Kidney (tissue), 14 donors: ENCODE results near the gene MAPT. TPM values are rescaled to one million over a fixed set of nuclear protein-coding genes. Genes with fewer than 3 reads are reported as not detected.

Experiments
- DNase-seq, 5 donors: peaks; one replicate each; pipeline ENCODE4 v3.0.0-alpha.2; 2013 to 2020
- FAIRE-seq: peaks from 2 replicates; lab custom pipeline; 2012; peaks lifted over from hg19 to GRCh38; lab: Jason Lieb, UNC
- H3K27ac ChIP-seq, 2 donors: one replicate each; pipeline ENCODE4 v1.7.0; 2013; ENCODE audit warnings: low read depth in 2 of 2, low read length in 2 of 2, inconsistent platforms in 1 of 2
- H3K27me3 ChIP-seq: one replicate; pipeline ENCODE4 v1.7.1; 2013; ENCODE audit warnings: low read length, inconsistent platforms; ENCODE audit not compliant: control insufficient read depth, insufficient read depth
- H3K36me3 ChIP-seq, 3 donors: one replicate each; pipeline versions ENCODE4 v1.7.0 to v1.7.1; 2013; ENCODE audit warnings: low read length in 3 of 3, control low read depth in 1 of 3, inconsistent platforms in 1 of 3; ENCODE audit not compliant: insufficient read depth in 3 of 3, control insufficient read depth in 2 of 3
- H3K4me1 ChIP-seq, 3 donors: one replicate each; pipeline versions ENCODE4 v1.7.0 to v1.7.1; 2013; ENCODE audit warnings: low read length in 3 of 3, inconsistent platforms in 1 of 3, low read depth in 1 of 3; ENCODE audit not compliant: control insufficient read depth in 2 of 3, insufficient read depth in 2 of 3
- H3K4me3 ChIP-seq, 3 donors: one replicate each; pipeline versions ENCODE4 v1.7.0 to v1.8.1; 2013; ENCODE audit warnings: low read length in 3 of 3, control low read depth in 1 of 3, inconsistent platforms in 1 of 3
- H3K9ac ChIP-seq, 3 donors: one replicate each; pipeline versions ENCODE4 v1.7.0 to v1.7.1; 2013; ENCODE audit warnings: low read length in 3 of 3, control low read depth in 1 of 3, inconsistent platforms in 1 of 3
- H3K9me3 ChIP-seq, 3 donors: one replicate each; pipeline versions ENCODE4 v1.7.0 to v1.7.1; 2013; ENCODE audit warnings: low read length in 3 of 3, control low read depth in 1 of 3, inconsistent platforms in 1 of 3; ENCODE audit not compliant: control insufficient read depth in 2 of 3, insufficient read depth in 1 of 3
- CTCF ChIP-seq: IDR thresholded peaks from 3 replicates; pipeline ENCODE4 v1.5.1; 2012; ENCODE audit warnings: mild to moderate bottlenecking, moderate library complexity, borderline replicate concordance; ENCODE audit not compliant: insufficient read depth; ENCODE audit errors: extremely low read depth
- intact Hi-C: fragments of 100-400 bp; cut with DNase I; formaldehyde crosslinking; loops from one replicate; pipeline ENCODE4 v1.11.1; 2022
- polyA plus RNA-seq: library from polyadenylated mRNA; stranded (reverse); fragments of 350-450 nt; fragmentation: Illumina TruSeq; extraction: RNeasy Lipid Tissue Mini Kit (QIAGEN cat#74804); gene quantifications from one replicate; pipeline ENCODE4 v1.2.3, GENCODE V29; 2014; ENCODE audit warnings: low read depth, low replicate concordance; ENCODE audit not compliant: insufficient read depth
- total RNA-seq: library from RNA; stranded (reverse); fragmentation: NEBNext Ultra II Directional; extraction: Animal tissue kit (Norgen Biotek cat#: 25700); gene quantifications from one replicate; pipeline ENCODE4 v1.2.1, GENCODE V29; 2021
- donor health status: control.
- donor health status: control.
- donor health status: control.
- donor health status: control.
- donor health status: control.
- donor health status: DM: yes; HTN: yes; CAD: no.
- donor health status: Normal renal cell carcinoma (clear cell type).

The MAPT gene
- total and polyA plus RNA-seq, 2 donors from 2014 or later = 2.9 to 15.4 TPM

- H3K4me1 ChIP-seq = peaks cover 0 to 7% (median 5%) of the 10 kb centered on the region in 3 donors
- no peaks in the 10 kb centered on the region for H3K36me3 ChIP-seq
- no peak overlapping the region for H3K27ac ChIP-seq
- H3K4me3 ChIP-seq = no peak overlapping the region
- DNase-seq = no peak
- FAIRE-seq = no peak
- no peak for TF ChIP-seq CTCF
- intact Hi-C loops = no loop called here
- H3K27me3 ChIP-seq = peaks cover 4% of the 10 kb centered on the region
- H3K9me3 ChIP-seq = no peaks in the 10 kb centered on the region
- no peak overlapping the region for H3K9ac ChIP-seq
Measured at GRCh38 chr17:45949755-45950320, 55.5 kb downstream of the MAPT start.

GRCh38 chr17:45950888-45951287 lies 56.5 kb downstream of the MAPT start:
- FAIRE-seq (no peak), DNase-seq (no peak)
- H3K4me3 ChIP-seq = no peak overlapping the region
- TF ChIP-seq CTCF = no peak
- peaks cover 4% of the 10 kb centered on the region for H3K27me3 ChIP-seq
- H3K36me3 ChIP-seq = no peaks in the 10 kb centered on the region
- no peak overlapping the region for H3K27ac ChIP-seq
- H3K9me3 ChIP-seq = no peaks in the 10 kb centered on the region
- H3K4me1 ChIP-seq = peaks cover 0 to 7% (median 5%) of the 10 kb centered on the region in 3 donors
- intact Hi-C loops = no loop called here
- H3K9ac ChIP-seq = no peak overlapping the region

- no peaks in the 10 kb centered on the region for H3K36me3 ChIP-seq
- no peak overlapping the region for H3K9ac ChIP-seq
- DNase-seq (no peak), FAIRE-seq (no peak)
- no peaks in the 10 kb centered on the region for H3K9me3 ChIP-seq
- peaks cover 4% of the 10 kb centered on the region for H3K27me3 ChIP-seq
- TF ChIP-seq CTCF = no peak
- no peak overlapping the region for H3K27ac ChIP-seq
- peaks cover 0 to 7% (median 5%) of the 10 kb centered on the region in 3 donors for H3K4me1 ChIP-seq
- intact Hi-C loops = no loop called here
- H3K4me3 ChIP-seq = no peak overlapping the region
Measured at GRCh38 chr17:45951403-45951802, 57.0 kb downstream of the MAPT start.

- H3K27ac ChIP-seq = no peak overlapping the region
- TF ChIP-seq CTCF = no peak
- no peak overlapping the region for H3K4me3 ChIP-seq
- peaks cover 0 to 7% (median 5%) of the 10 kb centered on the region in 3 donors for H3K4me1 ChIP-seq
- H3K36me3 ChIP-seq = no peaks in the 10 kb centered on the region
- intact Hi-C loops = no loop called here
- DNase-seq (no peak), FAIRE-seq (no peak)
- H3K9ac ChIP-seq = no peak overlapping the region
- H3K27me3 ChIP-seq = peaks cover 4% of the 10 kb centered on the region
- H3K9me3 ChIP-seq = no peaks in the 10 kb centered on the region
Measured at GRCh38 chr17:45951941-45952340, 57.6 kb downstream of the MAPT start.
